ENCODE results near the gene GGNBP2.
"Not testable (repeated sequence)": the region's sequence is repeated elsewhere in the genome, so short reads cannot be mapped to it uniquely, and the experiment has no call there.

Gene GGNBP2

DNA sequence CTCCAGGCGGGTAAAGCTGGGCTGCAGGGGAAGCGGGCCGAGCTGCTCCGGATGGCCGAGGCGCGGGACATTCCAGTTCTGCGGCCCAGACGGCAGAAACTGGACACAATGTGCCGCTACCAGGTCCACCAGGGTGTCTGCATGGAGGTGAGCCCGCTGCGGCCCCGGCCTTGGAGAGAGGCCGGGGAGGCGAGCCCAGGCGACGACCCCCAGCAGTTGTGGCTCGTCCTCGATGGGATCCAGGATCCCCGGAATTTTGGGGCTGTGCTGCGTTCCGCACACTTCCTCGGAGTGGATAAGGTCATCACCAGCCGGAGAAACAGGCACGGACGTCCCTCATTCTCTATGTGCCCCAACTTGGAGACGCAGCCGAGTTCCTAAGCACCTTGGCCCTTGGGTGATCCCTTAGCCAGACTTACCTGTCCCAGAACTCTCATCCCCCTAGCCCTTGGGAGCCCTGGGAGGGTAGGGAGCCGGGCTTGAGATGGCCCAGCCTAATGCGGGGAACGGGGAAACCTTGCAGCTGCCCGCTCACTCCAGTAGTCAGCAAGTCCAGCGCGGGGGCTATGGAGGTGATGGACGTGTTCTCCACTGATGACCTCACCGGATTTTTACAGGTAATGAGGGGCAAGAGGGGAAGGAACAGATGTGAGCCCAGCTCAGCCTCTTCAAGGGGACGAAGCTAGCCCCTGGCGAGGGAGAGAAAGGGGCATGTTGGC is 57.5 kb downstream of the GGNBP2 start:
- ATAC-seq (no peak), DNase-seq (peak; percentile 27)

DNA sequence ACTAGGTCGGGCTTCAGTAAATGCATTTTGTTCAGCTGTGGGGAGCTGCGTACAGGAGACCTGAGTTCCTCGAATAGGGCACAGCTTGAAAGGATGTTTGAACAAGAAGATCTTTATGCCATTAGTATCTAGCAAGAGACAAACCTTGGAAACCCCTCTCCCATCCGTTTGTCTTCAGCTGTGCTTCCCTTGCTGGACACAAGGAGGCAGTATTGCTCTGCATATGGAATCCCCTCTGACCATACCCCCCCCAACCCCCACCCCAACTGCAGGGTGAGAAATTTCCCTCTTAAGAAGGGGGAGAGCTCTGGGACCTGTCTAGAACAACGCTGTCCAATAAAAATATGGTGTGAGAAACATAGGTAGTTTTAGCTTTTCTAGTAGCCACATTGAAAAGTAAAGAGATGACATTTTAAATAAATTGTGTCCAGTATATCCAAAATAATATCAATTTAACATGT is 58.2 kb downstream of the GGNBP2 start:
- ATAC-seq (no peak), DNase-seq (peak; percentile 75)

DNA sequence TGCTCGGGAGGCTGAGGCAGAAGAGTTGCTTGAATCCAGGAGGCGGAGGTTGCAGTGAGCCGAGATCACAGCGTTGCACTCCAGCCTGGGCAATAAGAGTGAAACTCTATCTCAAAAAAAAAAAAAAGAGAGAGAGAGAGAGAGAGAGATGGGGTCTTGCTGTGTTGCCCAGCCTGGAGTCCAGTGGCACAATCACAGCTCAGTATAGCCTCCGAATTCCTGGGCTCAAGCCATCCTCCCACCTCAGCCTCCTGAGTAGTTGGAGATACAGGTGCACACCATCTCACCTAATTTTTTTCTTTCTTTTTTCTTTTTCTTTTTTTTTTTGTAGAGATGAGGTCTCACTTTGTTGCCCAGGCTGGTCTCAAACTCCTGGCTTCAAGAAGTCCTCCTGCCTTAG is 60.3 kb downstream of the GGNBP2 start:
- not testable (repeated sequence) for DNase-seq

DNA sequence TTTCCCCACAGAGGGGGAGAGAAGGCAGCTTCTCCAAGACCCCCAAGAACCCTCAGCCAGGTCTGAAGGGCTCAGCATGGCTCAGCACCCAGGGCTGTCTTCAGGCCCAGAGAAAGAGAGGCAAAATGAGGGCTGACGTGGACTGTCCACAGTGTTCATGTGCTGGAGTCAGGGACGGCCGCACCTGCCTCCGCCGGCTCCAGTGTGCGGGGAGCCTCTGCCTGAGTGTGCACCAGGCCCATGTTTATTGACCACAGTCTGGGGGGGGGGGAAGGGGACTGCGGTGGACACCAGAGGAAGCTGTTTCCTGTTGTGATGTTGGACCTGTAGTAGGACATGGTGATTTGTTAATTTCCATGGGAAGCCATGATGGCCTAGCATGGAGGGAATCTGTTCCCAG is 63.6 kb downstream of the GGNBP2 start:
- DNase-seq (no peak), ATAC-seq (no peak)

More for the DNA sequence above, 60.3 kb downstream of the GGNBP2 start:
- not testable (repeated sequence) for ATAC-seq

DNA sequence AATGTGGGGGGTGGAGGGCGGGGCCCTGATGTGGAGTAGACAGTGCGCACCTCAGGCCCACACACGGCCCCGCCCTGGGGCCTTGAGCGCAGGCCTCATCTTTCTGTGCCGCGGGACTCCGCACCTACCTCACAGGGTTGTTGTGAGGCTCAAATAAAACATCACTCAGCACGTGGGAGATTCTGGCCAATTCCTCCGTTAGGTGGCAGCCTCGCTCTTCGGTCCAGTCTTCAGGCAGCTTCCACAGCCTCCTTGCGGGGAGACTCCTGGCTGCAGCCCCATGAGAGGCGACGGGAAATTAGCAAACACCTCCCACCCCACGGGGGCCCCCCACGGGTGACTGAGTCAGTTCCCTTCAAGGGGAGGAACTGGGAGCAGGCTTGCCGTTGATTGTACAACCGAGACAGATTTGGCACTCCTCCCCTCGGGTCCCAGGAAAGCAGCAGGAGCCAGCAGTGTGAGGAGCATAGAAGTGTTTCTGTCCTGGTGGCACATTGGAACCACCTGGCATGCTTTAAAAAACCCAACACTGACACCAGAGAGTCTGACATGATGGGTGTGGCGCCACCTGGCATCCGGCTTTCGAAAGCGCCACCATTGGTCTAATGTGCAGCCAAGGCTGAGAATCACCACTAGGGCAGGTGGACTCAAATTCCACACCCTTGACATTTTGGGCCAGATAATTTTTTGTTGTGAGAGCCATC is 64.2 kb downstream of the GGNBP2 start:
- ATAC-seq (no peak), DNase-seq (peak; percentile 20)

DNA sequence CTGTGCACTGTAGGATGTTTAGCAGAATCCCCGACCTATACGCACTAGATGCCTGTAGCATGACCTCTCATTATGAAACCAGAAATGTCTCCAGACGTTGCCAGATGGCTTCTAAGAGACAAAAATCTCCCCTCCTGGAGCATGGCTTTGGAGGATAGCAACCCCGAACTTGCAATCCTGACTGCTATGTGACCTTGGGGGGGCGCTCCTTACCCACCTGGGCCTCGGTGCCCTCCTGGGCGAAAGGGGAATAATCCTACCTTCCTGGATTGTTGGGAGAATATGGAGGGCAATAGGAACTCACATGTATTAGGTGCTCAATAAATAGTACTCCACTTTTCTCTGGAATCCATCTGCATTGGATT is 64.8 kb downstream of the GGNBP2 start:
- no peak for ATAC-seq
- DNase-seq = no peak

DNA sequence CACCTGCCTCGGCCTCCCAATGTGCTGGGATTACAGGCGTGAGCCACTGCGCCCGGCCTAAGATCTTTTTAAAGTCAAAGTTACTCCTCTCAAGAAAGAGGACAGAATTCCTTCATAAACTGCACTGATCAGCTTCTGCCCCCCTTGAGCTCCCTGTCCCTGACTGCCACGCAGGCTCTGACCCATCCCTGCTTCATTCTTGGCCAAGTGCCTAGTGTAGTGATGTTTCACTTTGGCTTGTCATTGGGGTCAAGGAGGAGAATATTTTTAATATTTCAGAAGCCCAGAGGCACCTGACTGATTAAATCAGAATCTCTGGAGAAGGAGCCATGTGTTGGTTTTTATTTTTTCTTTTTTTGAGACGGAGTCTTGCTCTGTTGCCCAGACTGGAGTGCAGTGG is 65.8 kb downstream of the GGNBP2 start:
- DNase-seq (no peak), ATAC-seq (no peak)

DNA sequence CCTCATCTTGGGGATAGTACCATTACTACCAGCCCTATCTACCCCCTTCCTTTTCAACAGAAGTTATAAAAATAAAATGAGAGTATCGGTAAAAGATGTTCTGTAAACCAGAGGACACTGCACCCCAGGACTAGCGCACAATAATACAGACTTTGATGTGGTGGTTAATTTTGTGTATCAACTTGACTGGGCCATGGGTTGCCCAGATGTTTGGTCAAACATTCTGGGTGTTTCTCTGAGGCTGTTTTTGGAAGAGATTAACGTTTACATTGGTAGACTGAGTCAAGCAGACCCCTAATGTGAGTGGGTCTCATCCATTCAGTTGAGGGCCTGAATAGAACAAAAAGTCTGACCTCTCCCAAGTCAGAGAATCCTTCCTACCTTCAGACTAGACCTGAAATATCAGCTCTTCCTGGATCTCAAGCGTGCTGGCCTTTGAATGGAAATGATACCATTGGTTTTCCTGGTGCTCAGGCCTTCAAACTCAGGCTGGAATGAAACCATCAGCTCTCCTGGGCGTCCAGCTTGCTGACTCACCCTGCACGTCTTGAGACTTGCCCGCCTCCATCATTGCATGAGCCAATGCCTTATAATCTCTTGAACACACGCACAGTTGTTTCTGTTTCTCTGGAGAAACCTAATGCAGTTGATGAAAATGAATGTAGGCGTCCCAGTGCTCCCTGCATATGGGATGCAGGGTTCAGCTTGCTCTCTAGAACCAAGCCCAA is 66.8 kb downstream of the GGNBP2 start:
- no peak for ATAC-seq
- DNase-seq = no peak

DNA sequence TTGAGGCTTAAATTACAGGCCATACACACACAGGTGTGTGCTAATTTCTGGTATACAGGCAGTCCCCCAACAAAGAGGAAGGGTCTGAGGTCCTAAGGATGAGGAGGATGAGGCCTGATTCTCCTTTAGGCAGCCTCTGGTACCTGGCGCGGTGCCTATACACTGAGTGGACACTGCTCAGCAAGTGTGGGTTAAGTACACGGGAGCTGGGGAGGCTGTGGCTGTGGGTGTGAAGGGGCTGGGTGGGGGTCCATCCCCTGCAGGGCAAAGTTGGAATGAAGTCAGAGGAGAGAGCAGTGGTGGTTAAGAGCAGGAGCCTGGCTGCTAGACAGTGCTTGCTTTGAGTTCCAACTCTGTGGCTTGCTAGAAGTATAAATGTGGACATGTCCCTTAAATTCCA is 67.6 kb downstream of the GGNBP2 start:
- no peak for DNase-seq
- ATAC-seq = no peak

DNA sequence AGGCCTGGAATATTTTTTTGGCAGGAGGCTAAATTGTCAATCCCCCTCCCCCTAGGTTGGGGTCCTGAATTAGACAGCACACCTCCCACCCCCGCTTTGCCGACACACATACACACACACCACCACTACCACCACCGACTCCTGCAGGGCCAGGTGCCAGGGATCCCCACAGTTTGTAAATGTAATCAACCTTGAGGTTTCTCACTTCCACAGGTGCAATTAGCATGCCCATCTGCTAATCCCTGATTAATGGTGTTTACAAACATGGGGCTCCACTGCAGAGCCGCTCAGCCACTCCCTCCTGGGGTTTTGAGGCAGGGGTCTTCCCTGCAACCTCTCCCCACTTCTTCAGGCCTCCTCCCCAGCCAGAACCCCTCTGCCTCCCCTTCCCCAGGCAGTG is 68.4 kb downstream of the GGNBP2 start:
- DNase-seq (no peak), ATAC-seq (no peak)

DNA sequence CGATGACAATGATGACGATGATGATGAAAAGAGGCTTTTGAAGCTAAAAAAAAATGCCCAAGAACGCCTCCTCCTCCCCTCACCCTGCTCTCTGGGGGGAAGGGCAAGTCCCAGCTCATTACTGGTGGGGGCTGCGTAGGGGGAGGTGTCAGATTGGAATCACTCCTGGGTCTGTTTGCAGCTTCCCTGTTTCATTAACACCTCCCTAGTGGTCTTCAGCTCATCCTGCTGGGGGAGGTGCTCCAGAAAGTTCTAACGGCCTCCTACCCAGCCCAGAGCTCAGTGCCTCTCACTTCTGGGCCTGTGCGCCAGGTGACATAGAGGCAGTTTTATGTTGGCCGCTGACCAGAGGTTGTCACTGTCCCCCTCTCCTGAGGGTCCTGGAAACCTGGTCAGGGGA is 69.4 kb downstream of the GGNBP2 start:
- DNase-seq (no peak), ATAC-seq (no peak)

DNA sequence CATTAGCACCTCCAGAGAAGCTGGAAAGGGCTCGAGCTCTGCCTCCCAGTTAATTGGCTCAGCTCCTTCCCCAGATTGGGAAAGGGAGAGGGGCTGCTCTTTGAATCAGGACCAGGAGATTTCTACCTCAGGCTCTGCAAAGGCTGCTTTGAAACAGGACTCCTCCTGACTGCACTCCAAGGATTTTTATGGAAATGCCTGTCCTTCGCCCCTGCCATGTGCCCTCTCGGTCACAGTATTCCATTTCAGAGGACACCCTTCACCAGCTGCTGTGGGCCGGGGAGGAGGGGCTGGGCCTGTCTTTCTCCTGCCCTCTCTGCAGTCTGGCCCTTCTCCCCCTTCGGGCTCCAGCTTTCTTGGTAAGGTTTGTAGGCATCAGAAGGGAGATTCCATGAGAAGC is 70.2 kb downstream of the GGNBP2 start:
- ATAC-seq (no peak), DNase-seq (no peak)

DNA sequence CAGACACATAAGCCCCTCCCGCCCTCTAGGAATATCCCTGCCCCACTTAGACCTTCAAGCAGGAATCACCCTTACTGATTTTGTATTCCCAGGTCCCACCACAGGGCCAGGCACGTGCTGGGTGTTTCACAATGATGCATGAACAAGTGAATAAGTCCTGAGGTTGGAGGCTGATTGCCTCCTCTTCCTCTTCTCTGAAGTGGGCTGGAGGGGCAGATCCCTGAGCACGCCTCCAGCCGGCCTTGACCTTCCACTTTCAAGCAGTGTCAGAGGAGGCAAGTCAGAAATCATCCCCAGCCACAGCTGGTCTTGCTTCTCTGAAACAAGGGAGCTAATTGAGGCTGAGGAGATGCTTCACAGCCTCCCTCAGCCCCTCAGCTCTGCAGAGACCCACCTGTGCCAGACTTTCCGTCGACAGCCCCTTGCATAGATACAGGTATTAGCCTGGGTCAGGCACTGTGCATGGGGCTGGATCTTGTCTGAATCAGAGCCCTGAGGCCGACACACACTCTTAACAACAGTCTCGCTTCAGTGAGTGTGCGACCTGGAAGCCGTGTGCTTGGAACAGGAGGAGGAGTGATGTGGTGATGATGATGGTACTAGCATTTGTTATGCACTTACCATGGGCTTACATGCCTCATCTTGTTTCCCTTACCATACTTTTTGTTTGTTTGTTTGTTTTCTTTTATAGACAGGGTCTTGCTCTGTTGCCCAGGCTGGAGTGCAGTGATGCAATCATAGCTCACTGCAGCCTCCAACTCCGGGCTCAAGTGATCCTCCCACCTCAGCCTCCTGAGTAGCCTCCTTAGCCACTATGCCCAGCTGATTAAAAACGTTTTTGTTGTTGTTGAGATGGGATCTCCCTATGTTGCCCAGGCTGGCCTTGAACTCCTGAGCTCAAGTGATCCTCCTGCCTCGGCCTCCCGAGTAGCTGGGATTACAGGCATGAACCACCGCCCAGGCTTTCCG is 71.6 kb downstream of the GGNBP2 start:
- ATAC-seq (no peak), DNase-seq (no peak)

DNA sequence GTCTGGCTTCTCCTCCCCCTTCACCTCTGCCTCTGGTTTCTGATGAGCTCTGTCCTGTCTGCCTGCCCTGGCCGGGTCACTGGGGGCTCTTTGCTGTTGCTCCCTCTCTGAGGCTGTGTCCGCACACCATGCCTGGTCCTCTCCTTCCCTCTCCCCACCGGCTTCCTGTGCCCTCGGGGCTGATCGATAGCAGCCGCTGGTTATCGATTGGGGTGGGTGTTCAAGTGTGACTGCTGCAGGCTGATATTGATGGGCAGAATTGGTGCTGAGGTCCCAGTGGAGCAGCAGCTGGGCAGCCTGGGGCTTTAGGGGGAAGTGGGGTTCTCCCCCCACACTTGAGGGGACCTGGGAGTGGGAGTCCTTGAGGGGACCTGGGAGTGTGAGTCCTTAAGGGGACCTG is 73.1 kb downstream of the GGNBP2 start:
- ATAC-seq = no peak

DNA sequence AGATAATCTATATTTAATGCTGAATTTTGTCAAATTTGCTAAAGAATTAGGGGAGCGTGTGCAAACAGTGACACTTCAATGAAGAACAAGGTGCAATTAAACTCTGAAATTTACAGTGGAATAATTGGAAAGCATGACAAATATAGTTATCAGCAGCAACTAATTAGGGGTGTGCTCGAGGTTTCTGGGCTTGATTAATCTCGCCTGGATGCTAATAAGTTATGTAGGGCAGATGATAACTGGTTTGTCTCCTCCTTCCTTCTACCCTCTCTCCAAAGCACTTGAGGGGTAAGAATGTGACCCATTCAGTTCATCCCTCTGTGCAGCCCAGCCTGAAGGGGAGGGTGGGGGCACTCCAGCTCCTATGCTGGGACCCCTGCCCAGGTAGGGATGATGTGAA is 78.6 kb downstream of the GGNBP2 start:
- ATAC-seq (no peak), DNase-seq (no peak)

More for the DNA sequence above, 73.1 kb downstream of the GGNBP2 start:
- no peak for DNase-seq

DNA sequence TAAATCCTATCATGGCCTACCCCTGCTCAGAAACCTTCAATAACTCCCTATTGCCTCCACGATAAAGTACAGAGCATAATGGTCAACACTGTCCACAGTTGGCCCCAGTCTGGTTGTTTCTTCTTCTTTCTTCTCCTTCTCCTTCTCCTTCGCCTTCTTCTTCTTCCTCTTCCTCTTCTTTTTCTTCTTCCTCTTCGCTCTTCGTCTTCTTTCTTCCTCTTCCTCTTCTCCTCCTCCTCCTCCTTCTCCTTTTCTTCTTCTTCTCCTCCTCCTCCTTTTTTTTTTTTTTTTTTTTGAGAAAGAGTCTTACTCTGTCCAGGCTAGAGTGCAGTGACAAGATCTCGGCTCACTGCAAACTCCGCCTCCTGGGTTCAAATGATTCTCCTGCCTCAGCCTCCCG is 80.5 kb downstream of the GGNBP2 start:
- DNase-seq (no peak), ATAC-seq (no peak)

DNA sequence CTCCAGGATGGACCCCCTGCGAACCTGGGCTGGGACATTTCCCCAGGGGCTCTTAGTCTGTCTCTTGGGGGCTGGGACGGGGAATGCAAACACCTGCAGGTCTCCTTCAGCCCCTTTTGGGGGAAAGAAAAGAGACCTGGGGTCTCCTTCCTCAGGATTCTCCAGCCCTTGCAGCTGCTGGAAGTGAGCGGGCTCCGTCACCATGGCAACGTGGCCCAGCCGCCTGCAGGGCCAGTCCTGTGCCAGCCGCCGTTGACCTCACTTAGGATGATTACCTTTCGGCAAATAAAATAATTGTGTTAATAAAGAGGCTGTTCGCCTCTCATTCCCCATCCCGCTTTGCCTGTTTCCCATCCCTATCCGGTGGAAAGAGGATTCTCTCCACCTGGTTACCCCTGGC is 82.4 kb downstream of the GGNBP2 start:
- DNase-seq = no peak

DNA sequence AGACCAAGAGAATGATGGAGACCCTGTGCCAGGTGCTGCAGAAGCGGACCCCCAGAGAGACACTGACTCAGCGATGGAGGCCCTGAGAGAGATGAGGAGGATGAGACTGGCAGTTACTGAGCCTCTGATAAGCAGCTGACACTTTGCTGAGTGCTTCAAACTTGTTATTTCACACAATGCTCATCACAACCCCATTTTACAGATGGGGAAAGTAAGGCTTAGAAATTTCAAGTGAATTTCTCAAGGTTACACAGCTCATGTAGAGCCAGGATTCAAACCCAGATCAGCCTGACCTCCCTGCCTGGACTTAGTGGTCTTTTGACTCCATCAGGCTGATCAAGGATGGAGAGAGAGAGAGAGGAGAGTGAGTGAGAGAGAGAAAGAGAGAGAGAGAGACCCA is 83.9 kb downstream of the GGNBP2 start:
- ATAC-seq = no peak
- DNase-seq = no peak

More for the DNA sequence above, 82.4 kb downstream of the GGNBP2 start:
- ATAC-seq = no peak

DNA sequence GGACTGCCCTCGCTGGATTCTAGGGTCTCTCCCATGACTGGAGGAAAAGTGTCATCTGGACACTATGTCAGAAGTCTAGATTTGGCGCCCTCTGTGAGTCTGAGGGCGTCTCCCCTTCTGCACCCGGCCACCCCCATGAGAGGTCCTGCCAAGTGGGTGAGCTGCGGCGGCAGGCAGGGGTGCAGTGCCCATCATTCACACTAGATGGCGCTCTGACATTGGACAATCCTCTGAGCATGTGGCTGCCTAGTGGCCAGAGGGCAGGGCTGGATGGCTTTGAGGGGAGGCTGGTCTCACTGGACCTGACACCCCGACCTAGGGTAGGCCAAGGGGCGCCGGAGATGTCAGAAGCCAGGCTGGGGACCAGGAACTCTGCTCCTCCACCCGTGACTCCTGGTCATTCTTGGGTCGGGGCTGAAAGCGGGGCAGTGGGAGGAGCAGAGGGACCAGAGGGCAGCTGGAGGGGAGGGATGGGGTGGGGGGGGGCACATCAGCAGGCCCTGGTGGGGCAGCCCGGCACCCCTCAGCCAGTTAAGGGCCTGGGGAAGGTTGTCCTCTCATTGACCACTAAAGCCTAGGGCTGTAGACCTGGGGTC is 84.6 kb downstream of the GGNBP2 start:
- DNase-seq = peak; percentile 86
- peak; percentile 90 for ATAC-seq

DNA sequence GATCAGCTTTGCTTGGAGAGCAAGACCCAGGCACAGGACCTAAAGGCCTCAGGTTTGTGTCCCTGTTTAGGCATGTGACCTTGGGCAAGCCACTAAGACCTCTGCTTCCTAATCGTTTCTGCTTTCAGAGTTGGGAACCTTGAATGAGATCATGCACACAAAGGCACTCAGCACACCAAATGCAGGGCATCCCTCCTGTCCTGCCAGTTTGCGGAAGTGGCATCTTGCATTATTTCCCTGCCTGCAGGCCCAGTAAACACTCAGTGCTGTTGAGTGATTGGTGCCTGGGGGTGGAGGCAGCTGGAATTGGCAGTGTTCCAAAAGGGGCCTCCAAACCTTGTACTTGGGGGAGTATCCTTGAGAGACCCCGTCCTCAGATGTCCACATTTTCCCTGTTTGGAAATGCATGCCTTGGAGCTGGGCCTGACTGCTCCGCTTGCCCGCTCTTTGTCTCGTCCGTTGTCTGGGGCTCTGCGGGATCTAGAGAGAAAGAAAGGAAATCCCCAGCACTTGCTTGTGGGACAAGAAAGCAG is 85.3 kb downstream of the GGNBP2 start:
- ATAC-seq (no peak), DNase-seq (no peak)

DNA sequence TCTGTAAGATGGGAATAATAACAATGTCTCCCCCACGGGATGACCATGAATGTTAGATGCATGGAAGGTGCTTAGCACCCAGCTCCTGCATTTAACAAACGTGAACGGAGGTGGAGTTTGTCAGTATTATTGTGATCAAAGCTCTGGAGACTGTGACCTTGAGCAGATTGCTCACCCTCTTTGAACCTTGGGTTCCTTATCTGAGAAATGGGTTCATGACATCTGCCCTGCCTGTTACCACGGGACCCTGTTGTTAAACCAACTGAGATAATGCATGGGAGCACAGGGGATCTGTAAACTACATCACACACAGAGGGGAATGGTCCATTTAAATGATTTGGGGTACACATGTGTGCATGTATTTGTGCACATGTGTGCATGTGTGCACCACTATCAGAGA is 86.3 kb downstream of the GGNBP2 start:
- ATAC-seq (no peak), DNase-seq (no peak)
